Immature natural killer cell (primary cell): Measurements from ENCODE around the gene EXOC3L2. TPM values are rescaled to one million over a fixed set of nuclear protein-coding genes. Genes with fewer than 3 reads are reported as not detected.
"Not testable (repeated sequence)": the region's sequence is repeated elsewhere in the genome, so short reads cannot be mapped to it uniquely, and the experiment has no call there.

ENCODE experiments used
- DNase-seq, 3 donors: peaks; one replicate each; pipeline ENCODE4 v3.0.0; 2022; ENCODE audit warnings: mixed read lengths in 1 of 3
- H3K27ac Mint-ChIP-seq, 6 donors: one replicate each; pipeline ENCODE4 v1.8.0; 2020; ENCODE audit warnings: mixed read lengths in 6 of 6, mild to moderate bottlenecking in 5 of 6, inconsistent platforms in 4 of 6, moderate library complexity in 3 of 6
- H3K27me3 Mint-ChIP-seq, 3 donors: one replicate each; pipeline ENCODE4 v1.8.0; 2020 to 2021; ENCODE audit warnings: low read depth in 3 of 3, mild to moderate bottlenecking in 3 of 3, mixed read lengths in 3 of 3, moderate library complexity in 3 of 3, inconsistent platforms in 1 of 3
- H3K36me3 Mint-ChIP-seq, 3 donors: one replicate each; pipeline ENCODE4 v1.8.0; 2020; ENCODE audit warnings: mixed read lengths in 3 of 3, inconsistent platforms in 2 of 3, mild to moderate bottlenecking in 2 of 3
- H3K4me1 Mint-ChIP-seq, 2 donors: one replicate each; pipeline ENCODE4 v1.8.0; 2020; ENCODE audit warnings: inconsistent platforms in 2 of 2, mild to moderate bottlenecking in 2 of 2, mixed read lengths in 2 of 2, moderate library complexity in 1 of 2
- H3K4me3 Mint-ChIP-seq, 5 donors: one replicate each; pipeline ENCODE4 v1.8.0; 2020; ENCODE audit warnings: mild to moderate bottlenecking in 5 of 5, mixed read lengths in 5 of 5, inconsistent platforms in 3 of 5, moderate library complexity in 3 of 5
- H3K9me3 Mint-ChIP-seq, 6 donors: one replicate each; pipeline ENCODE4 v1.8.0; 2020; ENCODE audit warnings: mild to moderate bottlenecking in 6 of 6, mixed read lengths in 6 of 6, inconsistent platforms in 4 of 6, moderate library complexity in 3 of 6
- polyA plus RNA-seq, 3 donors: library from polyadenylated mRNA; unstranded; fragments of 300-500 nt; fragmentation: Illumina TruSeq; gene quantifications; one replicate each; pipeline ENCODE4 v1.2.3, GENCODE V29; 2021

Gene EXOC3L2
- polyA plus RNA-seq, 3 donors from 2014 or later: not detected

DNA sequence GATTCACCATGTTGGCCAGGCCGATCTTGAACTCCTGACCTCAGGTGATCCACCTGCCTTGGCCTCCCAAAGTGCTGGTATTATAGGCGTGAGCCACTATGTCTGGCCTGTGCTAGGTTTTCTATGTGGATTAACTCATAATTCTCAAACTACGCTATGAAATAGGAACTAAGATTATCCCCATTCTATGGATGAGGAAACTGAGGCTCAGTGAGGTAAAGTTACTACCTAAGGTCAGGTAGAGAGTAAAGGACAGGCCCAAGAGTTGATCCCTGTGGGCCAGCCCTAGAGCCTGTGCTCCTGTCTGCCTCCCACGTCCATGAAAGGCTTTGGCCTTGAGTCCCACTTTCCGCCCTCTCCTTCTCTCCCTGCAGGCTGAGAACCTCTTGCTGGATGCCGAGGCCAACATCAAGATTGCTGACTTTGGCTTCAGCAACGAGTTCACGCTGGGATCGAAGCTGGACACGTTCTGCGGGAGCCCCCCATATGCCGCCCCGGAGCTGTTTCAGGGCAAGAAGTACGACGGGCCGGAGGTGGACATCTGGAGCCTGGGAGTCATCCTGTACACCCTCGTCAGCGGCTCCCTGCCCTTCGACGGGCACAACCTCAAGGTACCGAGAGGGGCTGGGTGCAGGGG lies 26.0 kb upstream of the EXOC3L2 start:
- no peak overlapping the region for H3K4me3 Mint-ChIP-seq
- H3K36me3 Mint-ChIP-seq: peaks cover 8 to 22% (median 14%) of the 10 kb centered on the region in 3 donors
- H3K4me1 Mint-ChIP-seq: no peaks in the 10 kb centered on the region
- DNase-seq: no peak
- peaks cover 0 to 2% (median 1%) of the 10 kb centered on the region in 3 donors for H3K27me3 Mint-ChIP-seq
- H3K27ac Mint-ChIP-seq: no peak overlapping the region
- no peaks in the 10 kb centered on the region for H3K9me3 Mint-ChIP-seq

DNA sequence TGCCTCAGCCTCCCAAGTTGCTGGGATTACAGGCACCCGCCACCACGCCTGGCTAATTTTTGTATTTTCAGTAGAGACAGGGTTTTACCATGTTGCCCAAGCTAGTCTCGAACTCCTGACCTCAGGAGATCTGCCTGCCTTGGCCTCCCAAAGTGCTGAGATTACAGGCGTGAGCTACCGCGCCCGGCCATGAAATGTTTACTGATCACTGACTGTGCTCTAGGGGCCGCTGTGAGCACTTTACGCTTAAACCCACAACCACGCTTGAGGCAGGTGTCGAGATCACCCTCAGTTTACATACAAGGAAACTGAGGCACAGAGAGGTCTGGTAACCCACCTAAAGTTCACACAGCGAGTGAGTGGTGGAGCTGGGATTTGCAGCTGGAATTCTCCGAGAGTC lies 24.7 kb upstream of the EXOC3L2 start:
- peaks cover 8 to 22% (median 19%) of the 10 kb centered on the region in 3 donors for H3K36me3 Mint-ChIP-seq
- H3K4me1 Mint-ChIP-seq, H3K27me3 Mint-ChIP-seq, H3K4me3 Mint-ChIP-seq, H3K9me3 Mint-ChIP-seq, H3K27ac Mint-ChIP-seq, DNase-seq: not testable (repeated sequence)

- no peak overlapping the region for H3K4me3 Mint-ChIP-seq
- no peaks in the 10 kb centered on the region for H3K9me3 Mint-ChIP-seq
- no peak overlapping the region for H3K27ac Mint-ChIP-seq
- no peak for DNase-seq
- peaks cover 0 to 10% (median 9%) of the 10 kb centered on the region in 3 donors for H3K36me3 Mint-ChIP-seq
- H3K27me3 Mint-ChIP-seq: peaks cover 0 to 3% (median 0%) of the 10 kb centered on the region in 3 donors
- H3K4me1 Mint-ChIP-seq: no peaks in the 10 kb centered on the region
Observed at GRCh38 chr19:45267296-45267695, 22.1 kb upstream of the EXOC3L2 start.

DNA sequence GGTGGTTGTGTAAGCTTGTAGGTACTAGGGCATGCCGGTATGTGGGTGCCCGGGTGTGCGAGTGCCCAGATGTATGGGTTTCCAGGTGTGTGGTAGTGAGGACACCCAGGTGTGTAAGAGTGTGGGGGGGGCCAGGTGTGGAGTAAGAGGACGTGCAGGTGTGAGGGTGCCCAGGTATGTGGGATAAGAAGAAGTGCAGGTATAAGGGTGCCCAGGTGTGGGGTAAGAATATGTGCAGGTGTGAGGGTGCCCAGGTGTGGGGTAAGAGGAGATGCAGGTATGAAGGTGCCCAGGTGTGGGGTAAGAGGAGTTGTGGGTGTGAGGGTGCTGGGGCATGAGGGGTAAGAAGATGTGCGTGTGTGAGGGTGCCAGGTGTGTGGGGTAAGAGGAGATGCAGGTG lies 20.2 kb upstream of the EXOC3L2 start:
- H3K36me3 Mint-ChIP-seq: peaks cover 0 to 4% (median 3%) of the 10 kb centered on the region in 3 donors
- no peaks in the 10 kb centered on the region for H3K9me3 Mint-ChIP-seq
- H3K27ac Mint-ChIP-seq: peak overlapping the region in 1 of 6 donors; percentile 51
- no peak for DNase-seq
- H3K4me3 Mint-ChIP-seq: no peak overlapping the region
- peaks cover 0 to 1% (median 0%) of the 10 kb centered on the region in 3 donors for H3K27me3 Mint-ChIP-seq
- H3K4me1 Mint-ChIP-seq: no peaks in the 10 kb centered on the region

GRCh38 chr19:45264781-45265317 lies 19.6 kb upstream of the EXOC3L2 start:
- Mint-ChIP-seq H3K9me3 (no peaks in the 10 kb centered on the region), H3K4me1 (no peaks in the 10 kb centered on the region), H3K27ac (no peak overlapping the region), H3K36me3 (peaks cover 0 to 4% (median 3%) of the 10 kb centered on the region in 3 donors), H3K4me3 (no peak overlapping the region), H3K27me3 (peaks cover 0 to 1% (median 0%) of the 10 kb centered on the region in 3 donors)
- no peak for DNase-seq

DNA sequence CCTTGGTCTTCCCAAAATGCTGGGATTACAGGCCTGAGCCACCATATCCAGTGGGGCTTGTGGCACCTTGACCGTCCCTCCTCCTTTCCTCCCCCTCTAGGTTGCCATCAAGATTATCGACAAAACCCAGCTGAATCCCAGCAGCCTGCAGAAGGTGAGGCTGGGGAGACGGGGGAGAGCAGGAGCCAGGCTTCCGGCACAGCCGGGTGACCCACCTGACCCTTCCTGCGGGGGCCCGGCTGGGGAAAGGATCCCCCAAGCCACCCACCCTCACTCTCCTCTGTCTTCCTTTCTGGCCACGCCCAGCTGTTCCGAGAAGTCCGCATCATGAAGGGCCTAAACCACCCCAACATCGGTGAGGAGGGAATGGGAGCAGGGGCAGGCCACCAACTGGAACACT lies 17.8 kb upstream of the EXOC3L2 start:
- H3K9me3 Mint-ChIP-seq: no peaks in the 10 kb centered on the region
- H3K27me3 Mint-ChIP-seq: peaks cover 1 to 3% (median 2%) of the 10 kb centered on the region in 3 donors
- no peak overlapping the region for H3K27ac Mint-ChIP-seq
- DNase-seq: no peak
- H3K4me3 Mint-ChIP-seq: no peak overlapping the region
- peaks cover 0 to 4% (median 3%) of the 10 kb centered on the region in 3 donors for H3K36me3 Mint-ChIP-seq
- no peaks in the 10 kb centered on the region for H3K4me1 Mint-ChIP-seq

DNA sequence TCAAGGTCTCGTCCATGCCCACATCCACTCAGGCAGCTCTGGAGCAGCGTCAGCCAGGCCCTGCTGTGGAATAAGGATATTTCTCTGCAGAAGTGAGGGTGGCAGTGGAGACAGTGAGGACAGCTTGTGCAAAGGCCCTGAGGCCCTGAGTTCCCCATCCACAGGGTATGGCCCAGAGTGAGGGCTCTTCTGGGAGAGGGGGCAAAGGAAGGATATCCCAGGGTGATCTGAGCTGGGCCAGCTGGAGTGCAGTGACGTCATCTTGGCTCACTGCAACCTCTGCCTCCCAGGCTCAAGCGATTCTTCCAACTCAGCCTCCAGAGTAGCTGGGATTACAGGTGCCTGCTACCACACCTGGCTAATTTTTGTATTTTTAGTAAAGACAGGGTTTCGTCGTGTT lies 17.4 kb upstream of the EXOC3L2 start:
- Mint-ChIP-seq H3K9me3 (no peaks in the 10 kb centered on the region), H3K36me3 (peaks cover 0 to 4% (median 3%) of the 10 kb centered on the region in 3 donors), H3K4me1 (no peaks in the 10 kb centered on the region), H3K27me3 (peaks cover 1 to 3% (median 2%) of the 10 kb centered on the region in 3 donors), H3K4me3 (no peak overlapping the region), H3K27ac (no peak overlapping the region)
- no peak for DNase-seq

GRCh38 chr19:45258862-45259261 lies 13.7 kb upstream of the EXOC3L2 start:
- H3K27ac Mint-ChIP-seq: no peak overlapping the region
- H3K9me3 Mint-ChIP-seq: peaks cover 0 to 2% (median 0%) of the 10 kb centered on the region in 6 donors
- peaks cover 18% of the 10 kb centered on the region in 2 donors for H3K4me1 Mint-ChIP-seq
- H3K36me3 Mint-ChIP-seq: no peaks in the 10 kb centered on the region
- H3K4me3 Mint-ChIP-seq: no peak overlapping the region
- peaks cover 2 to 3% (median 3%) of the 10 kb centered on the region in 3 donors for H3K27me3 Mint-ChIP-seq
- DNase-seq: no peak

DNA sequence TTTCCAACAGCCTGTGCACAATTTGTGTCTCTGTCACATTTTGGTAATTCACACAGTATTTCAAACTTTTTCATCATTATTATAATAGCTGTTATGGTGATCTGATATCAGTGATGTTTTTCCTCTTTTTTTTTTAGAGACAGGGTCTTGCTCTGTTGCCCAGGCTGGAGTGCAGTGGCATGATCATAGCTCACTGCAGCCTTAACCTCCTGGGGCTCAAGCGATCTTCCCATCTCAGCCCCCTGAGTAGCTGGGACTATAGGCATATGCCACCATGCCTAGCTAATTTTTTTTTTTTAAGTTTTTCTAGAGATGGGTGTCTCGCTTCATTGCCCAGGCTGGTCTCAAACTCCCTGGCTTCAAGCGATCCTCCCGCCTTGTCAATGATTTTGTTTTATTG lies 11.6 kb upstream of the EXOC3L2 start:
- Mint-ChIP-seq H3K27me3 (peaks cover 2 to 3% (median 3%) of the 10 kb centered on the region in 3 donors), H3K36me3 (no peaks in the 10 kb centered on the region), H3K4me3 (no peak overlapping the region), H3K9me3 (peaks cover 0 to 2% (median 0%) of the 10 kb centered on the region in 6 donors), H3K4me1 (peaks cover 36 to 37% of the 10 kb centered on the region in 2 donors), H3K27ac (no peak overlapping the region)
- no peak for DNase-seq

DNA sequence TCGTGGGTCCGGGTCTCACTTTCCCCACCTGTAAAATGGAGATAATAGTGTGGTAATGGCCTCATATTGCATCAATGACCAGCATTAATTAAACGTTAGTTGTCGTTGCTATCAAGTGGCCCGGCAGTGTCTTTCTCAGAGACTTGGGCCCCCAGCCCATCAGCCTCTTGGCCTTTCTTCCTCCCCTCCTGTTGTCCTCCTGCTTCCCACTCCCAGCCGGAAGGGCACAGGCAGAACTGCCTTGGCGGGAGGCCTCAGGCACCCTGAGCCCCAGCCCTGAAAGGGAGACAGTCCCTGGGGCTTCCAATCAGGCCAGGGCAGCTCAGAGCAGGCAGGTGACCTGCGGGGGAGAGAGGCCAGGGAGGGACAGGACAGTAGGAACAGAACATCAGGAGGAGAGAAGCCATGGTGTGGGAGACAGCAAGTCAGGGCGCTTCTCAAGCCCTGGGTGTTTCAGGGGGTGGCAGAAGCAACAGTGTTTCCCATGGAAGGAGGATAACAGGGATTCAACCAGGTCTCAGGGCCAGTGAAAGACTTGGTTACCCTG lies 10.5 kb upstream of the EXOC3L2 start:
- peaks cover 40 to 41% of the 10 kb centered on the region in 2 donors for H3K4me1 Mint-ChIP-seq
- peaks cover 3 to 4% (median 3%) of the 10 kb centered on the region in 3 donors for H3K27me3 Mint-ChIP-seq
- no peaks in the 10 kb centered on the region for H3K36me3 Mint-ChIP-seq
- H3K4me3 Mint-ChIP-seq: no peak overlapping the region
- H3K9me3 Mint-ChIP-seq: peaks cover 0 to 2% (median 0%) of the 10 kb centered on the region in 6 donors
- no peak for DNase-seq
- H3K27ac Mint-ChIP-seq: no peak overlapping the region

- Mint-ChIP-seq H3K36me3 (no peaks in the 10 kb centered on the region), H3K4me3 (peak overlapping the region; percentile 75 to 86 (median 80)), H3K9me3 (peaks cover 0 to 2% (median 0%) of the 10 kb centered on the region in 6 donors), H3K27ac (peak overlapping the region; percentile 64 to 88 (median 70)), H3K27me3 (peaks cover 3 to 5% (median 3%) of the 10 kb centered on the region in 3 donors), H3K4me1 (peaks cover 43 to 44% of the 10 kb centered on the region in 2 donors)
- DNase-seq: peak in 1 of 3 donors; percentile 5
Observed at GRCh38 chr19:45254044-45254531, 8.9 kb upstream of the EXOC3L2 start.

GRCh38 chr19:45253396-45254027 lies 8.3 kb upstream of the EXOC3L2 start:
- Mint-ChIP-seq H3K4me3 (peak overlapping the region; percentile 75 to 86 (median 80)), H3K27ac (peak overlapping the region; percentile 66 to 88 (median 74)), H3K27me3 (peaks cover 2 to 5% (median 3%) of the 10 kb centered on the region in 3 donors), H3K4me1 (peaks cover 44 to 46% of the 10 kb centered on the region in 2 donors), H3K36me3 (no peaks in the 10 kb centered on the region), H3K9me3 (peaks cover 0 to 2% (median 0%) of the 10 kb centered on the region in 6 donors)
- peak in 1 of 3 donors; percentile 11 for DNase-seq

DNA sequence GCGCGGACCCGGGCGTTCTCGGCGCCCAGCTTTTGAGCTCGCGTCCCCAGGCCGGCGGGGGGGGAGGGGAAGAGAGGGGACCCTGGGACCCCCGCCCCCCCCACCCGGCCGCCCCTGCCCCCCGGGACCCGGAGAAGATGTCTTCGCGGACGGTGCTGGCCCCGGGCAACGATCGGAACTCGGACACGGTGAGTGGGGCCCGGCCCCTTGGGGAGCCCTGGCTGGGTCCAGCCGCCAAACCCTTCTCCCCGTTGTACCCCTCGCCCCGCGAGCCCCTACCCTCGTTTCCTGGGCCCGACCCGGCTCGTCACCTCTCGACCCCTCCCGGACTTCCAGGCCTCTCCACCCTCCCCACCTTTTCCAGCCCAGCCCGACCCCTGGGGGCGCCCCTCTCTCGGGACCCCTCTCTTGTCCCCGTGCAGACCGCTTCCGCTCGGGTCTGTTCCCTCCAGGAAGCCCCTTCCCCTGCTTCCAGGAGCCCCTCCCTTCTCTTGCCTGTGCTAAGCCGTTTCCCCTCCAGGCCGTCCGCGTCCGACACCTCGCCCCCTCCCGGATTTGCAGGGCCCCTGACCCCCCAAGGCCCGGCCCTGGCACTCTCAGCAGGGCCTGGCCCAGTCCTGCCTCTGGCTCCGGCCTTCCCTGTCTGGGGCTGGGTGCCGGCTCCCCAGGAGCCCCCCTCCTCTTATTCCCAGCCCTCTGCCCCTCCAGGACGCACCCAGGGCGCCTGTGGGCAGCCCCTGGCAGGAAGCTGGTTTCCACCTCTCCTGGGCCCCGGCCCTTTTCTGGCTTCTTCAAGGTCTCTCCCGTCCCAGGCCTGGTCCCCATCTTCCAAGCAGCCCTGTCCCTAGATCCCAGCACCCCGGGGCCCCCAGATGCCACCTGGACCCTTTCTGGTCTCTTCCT lies 6.5 kb upstream of the EXOC3L2 start:
- Mint-ChIP-seq H3K4me3 (peak overlapping the region; percentile 75 to 86 (median 80)), H3K4me1 (peaks cover 42 to 47% of the 10 kb centered on the region in 2 donors)
- DNase-seq: peak in 2 of 3 donors; percentile 4 to 13

More for the DNA sequence above, 6.5 kb upstream of the EXOC3L2 start:
- Mint-ChIP-seq H3K27me3 (peaks cover 0 to 4% (median 3%) of the 10 kb centered on the region in 3 donors), H3K36me3 (no peaks in the 10 kb centered on the region), H3K27ac (peak overlapping the region in 5 of 6 donors; percentile 57 to 88 (median 75)), H3K9me3 (peaks cover 0 to 2% (median 0%) of the 10 kb centered on the region in 6 donors)
